Epidermal melanocyte (primary cell): ENCODE results near the gene PPP1R16B.

Source experiments
- DNase-seq: peaks from one replicate; pipeline ENCODE4 v3.0.0; 2011; ENCODE audit warnings: low spot score; ENCODE audit not compliant: insufficient read length

Gene PPP1R16B

DNA sequence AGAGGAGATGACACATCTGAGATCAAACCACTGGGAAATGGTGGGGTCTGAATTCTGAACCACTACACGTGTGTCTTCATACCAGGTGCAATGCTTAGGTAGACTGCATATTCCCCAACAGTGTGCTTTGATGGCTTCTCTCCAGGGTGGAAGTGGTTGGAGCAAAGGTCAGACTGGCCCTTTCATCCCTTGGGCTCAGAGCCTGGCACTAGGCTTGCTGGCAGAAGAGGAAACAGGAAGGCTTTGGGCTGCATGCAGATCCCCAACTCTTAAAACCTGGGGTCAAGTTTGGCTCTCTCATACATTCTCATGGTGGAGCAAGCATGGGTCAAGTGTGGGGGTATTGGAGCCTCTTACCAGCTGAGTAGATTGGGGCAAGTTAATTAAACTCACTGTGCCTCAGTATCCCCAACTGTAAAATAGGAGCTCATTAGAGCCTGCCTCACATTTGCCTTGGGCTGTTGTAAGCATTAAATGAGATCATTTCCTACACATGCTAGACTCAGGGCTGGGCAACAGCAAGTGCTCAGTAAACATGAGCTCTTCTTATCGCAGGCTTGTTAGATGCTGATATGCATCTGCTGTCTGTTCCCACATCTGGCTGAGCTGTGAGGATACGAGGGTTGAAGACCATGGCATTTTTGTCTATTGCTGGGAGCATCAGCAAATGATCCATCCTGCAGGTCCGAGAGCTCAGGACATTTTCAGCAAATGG lies 69.1 kb downstream of the PPP1R16B start:
- DNase-seq, result no peak

DNA sequence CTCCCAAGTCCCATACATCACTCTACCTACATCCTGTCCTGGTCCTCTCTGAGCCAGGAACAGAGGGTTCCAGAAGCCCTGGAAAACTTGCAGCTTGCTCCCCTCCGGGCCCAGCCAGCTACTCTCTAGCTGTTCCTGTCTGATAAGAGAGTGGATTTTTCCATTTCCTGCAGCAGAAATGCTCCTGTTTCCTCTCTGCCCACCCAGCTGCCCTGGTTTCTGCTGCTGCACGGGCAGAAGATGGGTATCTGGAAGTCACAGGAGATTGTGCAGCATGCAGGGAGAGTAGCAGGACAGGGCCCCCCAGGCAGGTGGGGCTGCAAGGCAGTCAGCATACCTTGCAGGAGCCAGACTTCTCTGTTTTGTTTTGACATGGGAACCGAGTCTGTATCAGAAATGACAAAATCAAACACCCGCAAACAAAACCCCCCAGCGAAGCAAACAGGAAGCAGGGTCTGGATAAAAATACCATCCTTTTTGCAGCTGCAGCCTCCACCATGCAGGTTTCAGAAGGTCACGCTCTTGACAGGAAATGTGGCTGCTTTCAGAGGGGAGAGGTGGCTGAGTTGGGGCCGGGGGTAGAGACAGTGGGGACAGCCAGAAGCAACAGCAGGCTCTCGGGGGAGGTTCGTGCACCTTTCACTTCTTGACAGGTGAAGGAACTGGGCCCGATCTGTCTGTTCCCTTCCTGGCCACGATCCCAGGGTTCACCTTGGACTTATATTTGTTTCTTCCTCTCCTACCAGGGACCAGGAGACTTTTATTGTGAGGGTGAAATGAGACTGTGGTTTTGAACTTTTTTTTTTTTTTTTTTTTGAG lies 69.9 kb downstream of the PPP1R16B start:
- no peak for DNase-seq

DNA sequence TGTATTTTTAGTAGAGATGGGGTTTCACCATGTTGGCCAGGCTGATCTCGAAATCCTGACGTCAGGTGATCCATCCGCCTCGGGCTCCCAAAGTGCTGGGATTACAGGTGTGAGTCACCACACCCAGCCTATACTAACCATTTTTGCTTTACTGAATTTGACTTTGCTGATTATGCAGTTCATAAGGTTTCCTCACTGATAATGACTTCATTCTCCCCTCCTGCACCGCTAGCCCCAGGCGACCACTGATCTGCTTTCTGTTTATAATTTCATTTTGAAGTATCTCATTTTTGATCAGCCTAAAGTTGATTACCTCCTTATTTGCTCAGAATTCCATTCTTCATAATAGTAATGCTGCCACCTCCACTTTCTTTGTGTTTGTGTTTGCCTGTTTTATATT lies 72.0 kb downstream of the PPP1R16B start:
- DNase-seq, result no peak

DNA sequence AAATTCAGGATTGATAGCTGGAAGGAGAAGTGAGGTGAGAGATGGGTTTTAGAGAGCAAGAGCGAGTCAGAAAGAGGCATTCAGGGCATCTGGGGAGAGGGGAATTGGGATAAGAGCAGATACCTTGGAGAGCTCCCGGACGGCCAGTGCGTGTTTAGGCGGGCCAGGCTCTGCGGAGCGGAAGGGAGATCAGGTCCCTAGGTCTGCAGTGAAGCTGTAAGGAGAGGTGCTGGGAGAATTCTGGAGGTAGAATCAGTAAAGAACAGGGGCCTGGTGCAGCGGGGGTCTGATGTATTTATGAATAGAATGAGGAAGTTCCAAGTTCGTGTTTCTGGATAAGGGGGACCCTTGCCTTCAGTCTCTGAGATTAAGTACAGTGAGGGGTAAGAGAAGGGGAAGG lies 73.4 kb downstream of the PPP1R16B start:
- DNase-seq, result no peak

DNA sequence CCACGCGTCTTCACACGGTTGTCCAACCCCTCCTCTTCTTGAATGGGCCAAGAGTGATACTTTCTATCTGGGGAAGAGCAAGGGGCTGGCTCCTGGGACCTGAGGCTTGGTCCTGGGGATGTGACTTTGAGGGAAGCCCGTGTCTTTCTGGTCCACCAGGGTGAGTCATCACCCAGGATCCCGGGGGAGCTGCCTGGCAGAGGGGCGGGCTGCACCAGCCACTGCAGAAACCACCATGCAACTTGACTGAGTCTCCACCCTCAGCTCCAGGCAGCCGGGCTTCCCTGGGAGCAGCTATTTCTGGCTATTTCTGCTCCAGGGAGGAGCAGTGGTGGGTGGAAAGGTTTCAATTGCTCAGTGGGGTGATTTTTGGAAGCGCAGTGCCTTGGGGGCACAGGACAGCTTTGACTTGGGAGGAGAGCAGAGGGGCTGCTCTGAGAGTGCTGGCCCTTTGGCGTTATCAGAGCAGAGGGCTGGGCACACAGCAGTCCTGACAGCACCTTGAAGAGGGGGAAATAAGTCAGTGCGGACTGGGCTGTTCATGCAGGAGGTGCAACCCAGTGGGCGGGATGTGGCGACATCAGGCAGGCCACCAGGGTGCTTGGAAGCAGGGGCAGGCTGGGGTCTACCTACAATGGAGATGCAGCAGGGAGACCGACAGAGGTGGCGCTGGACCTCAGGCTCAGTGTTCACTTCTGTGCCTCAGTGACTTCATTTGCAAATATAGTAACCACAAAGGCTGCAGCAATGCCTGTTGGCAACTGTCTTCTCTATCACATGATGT lies 75.6 kb downstream of the PPP1R16B start:
- DNase-seq, result no peak

DNA sequence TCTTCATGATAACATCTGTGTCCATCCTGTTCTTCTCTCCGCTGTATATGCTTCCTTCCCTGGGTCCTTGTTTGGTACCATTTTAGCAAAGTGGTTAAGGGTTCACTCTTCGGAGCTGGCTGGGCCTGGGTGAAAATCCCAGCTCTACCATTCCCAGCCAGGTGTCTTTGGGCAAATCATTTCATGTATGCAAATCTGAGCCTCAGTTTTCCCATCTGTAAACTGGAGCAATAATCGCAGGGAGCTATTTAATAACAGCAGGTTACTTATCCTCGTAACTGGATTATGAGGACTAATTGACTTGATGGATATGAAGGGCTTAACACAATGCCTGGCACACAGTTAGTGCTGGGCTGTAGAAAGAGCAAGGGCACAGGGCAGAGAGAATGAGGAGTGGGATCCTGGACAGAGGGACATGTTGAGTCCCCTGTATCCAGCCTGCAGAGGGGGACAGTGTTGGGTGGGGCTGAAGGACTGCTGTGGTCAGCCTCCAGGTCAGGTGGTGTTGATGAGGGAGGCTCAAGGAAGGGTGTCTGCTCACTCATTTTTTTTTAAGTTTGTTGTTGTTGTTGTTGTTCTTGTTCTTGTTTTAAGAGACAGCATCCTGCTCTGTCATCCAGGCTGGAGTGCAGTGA lies 76.4 kb downstream of the PPP1R16B start:
- DNase-seq, result no peak

DNA sequence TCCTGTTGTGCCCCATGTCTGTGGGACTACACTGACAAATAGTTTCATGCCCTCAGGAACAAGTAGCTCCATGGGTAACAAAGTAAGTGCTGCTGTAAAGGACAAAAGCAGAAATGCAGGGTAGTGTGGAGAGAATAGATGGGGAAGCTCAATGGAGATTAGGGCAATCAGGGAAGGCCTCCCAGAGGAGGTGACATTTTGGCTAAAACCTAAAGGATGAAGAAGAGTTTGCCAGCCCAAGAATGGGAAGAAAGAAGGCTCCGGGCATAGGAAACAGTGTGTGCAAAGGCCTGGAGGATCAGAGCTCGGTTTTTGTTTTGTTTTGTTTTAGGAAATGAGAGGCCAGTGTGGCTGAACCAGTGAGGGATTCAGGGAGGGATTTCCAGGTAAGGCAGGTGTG lies 77.1 kb downstream of the PPP1R16B start:
- no peak for DNase-seq

DNA sequence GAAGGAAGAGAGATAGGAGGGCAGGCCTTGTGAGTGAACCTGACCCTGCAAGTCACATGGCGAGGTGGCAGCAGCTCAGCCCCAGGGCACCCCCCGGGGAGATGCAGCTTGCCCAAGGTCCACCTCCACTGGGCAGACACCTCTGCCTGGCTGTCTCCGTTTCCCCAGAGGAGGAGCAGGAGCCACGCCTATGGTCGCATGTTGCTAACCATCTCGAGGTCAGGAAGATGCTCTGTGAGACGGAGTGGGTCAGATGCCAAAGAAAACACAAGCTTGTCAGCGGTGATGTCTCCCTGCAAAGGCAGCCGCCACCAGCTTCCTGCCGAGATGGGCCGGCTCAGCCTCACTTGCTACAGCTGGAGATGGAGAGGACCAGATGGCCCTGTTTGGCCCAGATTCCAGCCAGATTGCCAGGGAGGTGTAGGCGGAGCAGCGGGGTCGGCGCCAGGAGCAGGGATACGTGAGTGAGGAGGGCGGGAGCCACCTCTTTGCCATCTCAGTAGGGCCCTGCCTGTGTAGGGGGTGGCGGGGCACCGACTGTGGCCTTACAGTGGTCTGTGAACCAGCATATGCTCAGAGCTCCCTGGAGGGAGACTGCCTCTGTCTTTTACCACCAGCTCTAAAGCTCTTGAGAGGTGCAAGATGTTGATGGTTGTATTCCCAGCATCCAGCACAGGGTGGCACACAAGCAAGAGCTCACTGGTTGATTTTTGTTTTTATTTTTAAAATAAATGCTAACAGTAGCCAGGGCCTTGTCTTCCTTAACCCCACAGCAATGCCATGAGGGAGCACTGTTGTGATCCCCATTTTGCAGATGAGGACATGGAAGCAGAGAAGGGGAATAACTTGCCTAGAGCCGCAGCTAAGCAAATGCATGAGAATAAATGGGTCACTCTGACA lies 77.8 kb downstream of the PPP1R16B start:
- DNase-seq, result no peak

DNA sequence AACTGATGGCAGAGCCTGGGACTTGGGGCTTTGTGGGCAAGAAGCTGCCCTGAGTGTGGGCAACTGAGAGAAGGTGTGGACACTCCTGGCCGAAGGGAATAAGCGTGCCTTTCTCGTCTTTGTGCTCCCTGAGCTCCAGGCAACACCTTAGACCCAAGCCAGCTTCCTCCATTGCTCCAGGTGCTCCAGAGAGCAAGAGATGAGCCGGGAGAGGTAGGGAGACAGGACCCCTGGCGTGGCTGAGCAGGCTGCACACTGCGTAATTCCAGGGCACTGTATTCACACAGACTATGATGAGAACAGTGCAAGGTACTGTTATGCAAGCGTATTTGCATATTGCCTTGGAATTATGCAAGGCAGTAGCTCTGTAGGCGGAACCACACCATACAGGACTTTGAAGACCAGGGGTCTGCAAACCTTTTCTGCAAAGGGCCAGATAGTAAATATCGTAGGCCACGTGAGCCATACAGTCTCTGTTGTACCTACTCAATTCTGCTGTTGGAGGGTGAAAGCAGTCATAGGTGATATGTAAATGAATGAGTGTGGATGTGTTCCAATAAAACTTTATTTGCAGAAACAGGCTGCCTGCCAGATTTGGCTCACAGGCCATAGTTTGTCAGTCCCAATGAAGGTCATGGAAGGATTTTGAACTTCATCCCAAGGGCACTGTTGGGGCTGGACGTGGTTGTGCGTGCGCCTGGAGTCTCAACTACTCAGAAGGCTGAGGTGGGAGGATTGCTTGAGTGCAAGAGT lies 78.7 kb downstream of the PPP1R16B start:
- no peak for DNase-seq

DNA sequence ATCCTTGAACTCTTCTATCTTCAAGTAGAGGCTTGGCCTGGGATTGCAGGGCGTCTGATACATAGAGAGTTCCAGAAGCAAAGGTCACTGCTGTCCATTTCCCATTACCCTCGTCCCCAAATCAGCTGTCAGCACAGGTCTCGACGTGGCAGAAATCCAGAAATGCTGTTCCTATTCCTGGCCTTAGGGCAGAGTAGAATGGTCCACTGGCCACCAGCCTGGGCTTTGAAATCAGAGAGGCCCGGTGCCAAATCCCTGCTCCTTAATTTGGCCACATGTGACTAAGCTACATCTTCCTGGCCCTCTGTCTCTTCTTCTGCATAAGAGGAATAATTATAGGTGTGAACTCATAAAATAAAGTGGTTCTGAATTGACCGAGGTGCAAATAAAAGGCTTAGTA lies 79.9 kb downstream of the PPP1R16B start:
- no peak for DNase-seq

DNA sequence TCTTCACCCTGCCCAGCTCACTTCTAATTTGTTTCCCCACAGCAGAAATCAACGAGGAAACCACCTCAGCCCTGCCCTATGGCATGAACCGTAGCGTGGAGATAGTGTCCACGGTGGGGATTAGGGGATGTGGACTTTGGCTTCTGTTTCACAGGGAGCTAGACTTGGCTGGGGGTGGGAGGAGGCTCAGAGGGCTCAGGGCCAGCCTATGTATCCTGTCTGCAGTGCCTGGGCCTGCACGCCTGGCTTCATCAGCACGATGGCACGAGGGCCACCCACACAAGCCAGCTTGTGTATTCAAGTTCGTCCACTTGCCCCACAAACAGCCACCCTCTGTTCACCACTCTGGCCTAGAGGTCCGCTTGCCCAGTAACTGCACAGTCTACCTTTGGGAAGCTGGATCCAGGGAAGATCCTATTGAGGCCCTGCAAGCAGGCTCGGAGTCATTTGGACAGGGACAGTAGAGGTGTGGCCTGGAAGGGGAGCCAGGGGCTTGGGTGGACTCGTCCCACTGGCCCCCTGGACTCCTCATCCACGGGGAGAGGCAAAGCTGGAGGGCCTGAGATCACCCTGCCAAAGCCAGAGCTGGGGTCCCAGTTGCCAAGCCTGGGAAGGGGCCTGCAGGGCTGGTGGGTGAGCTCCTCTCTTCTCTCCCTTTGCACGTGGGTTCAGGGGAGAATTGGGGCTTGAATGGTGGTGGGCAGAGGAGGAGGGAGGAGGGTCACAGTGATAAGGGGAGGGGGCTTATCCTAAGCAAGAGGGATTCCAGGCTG lies 82.7 kb downstream of the PPP1R16B start:
- no peak for DNase-seq

DNA sequence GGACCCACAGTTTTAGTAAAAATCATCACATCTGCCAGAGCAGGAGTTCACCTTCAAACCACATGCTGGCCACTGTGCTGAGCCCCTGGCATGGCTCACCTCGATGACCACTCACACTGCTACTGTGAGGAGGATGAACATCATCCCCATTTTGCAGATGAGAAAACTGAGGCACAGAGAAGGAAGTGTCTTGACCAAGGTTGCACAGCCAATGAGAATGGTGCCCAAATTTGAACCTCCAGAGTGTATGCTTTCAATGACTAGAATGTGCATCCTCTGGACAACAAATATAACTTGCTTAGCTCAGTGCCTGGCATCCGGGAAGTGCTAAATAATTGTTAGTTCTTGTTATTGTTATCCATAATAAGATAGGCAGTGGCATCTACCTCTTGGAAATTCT lies 83.6 kb downstream of the PPP1R16B start:
- no peak for DNase-seq

DNA sequence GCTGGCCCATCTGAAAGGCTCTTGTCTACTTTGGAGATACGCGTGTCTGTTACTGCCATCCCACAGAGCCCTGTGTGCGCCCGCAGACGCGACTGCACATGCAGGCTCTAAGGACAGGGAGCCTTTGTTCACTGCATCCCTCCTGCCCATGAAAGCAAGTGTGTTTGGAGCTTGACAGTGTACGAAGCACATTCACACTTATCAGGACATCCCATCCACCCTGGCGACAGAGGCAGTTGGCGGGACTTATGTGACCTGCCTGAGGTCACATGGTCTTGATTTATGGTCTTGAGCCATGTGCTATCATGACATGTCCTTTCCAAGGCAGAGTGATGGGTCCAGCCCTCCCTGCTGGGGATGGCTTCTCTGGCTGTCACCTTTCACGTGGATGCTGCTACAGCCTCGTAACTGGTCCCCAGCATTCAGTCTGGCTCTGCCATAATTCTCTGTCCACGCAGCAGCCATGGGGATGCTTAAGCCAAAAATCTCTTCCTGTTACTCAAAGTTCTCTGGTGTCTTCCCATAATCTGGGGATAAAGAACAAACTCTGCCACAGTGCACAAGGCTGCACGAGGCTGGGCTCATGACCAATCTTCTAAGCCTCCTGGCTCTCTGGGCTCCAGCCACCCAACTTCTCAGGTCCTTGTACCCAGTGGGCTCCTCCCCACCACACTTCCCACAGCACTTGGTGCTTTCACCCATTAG lies 84.4 kb downstream of the PPP1R16B start:
- no peak for DNase-seq

DNA sequence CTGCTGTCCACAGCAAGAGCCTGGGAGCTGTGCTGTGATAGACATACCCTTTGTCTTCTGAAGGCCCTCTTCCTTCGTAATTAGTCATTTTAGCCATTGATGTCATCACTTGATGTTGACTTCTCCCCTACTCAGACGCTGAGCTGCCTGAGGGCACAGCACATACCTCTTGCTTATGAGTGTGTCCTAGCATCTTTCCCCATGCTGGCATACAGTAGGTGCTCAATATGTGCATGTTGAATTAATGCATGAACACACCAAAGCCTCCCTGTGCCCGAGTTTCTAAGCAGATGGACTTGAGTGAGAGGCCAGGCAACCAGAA lies 85.0 kb downstream of the PPP1R16B start:
- no peak for DNase-seq

DNA sequence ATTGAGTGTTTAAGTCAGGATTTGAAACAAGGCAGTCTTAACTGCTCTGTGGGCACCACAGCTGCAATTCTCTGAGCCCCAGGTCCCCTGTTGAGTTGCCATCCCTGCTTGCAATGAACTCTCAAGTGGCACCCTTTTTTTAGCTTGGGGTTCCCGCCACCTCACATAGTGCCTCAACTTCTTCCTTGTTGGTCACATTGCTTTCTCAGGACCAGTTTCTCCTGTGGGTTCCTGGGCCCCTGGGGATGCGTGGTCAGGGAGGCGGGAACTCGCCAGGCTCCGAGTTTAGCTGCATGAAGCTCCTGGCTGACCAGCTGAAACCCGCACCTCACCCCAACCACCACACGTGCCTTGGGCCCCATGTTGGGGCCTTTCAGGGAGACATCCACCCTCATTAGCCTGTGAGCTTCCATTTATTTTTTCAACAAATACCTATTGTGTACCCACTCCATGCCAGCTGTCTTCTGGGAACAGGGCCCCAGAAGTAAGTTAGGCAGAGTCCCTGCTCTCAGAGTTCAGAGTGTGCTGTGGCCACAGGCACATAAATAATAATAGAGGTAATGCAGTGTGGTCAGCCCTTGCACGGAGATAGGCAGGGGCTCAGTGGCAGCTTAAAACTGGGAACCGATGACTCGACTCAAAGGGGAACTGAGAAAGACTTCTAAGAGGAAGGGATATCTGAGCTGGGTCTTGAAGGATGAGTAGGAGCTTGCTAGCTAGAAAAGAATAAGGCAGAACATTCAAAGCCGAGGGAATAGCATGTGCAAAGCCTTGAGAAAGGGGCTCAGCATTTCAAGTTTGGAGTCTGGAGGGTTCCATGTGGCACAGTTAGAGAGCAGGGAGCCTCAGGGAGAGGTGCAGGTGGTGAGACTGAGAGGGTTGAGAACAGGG lies 86.8 kb downstream of the PPP1R16B start:
- no peak for DNase-seq

DNA sequence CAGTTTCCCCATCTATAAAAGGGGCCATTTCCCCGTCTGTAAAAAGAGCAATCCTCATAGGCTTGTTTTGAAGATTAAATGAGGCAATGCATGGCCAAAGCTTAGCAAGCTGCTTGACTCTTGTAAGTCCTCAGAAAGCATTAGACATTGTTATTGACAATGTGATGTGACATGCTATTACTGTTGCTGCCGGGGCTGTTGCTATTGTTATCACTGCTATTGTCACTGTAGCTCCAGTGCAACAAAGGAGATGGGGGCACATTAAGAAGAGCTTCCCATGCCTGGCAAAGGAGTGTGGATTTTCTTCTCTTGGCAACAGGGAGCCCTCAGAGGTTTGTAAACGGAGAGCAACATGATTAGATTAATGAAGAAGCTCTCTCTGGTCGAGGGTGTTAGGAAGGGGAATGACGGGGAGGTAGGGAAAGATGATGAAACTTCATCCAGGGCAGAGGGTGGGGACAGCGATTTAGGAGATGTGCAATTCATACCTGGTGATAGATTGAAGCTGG lies 87.6 kb downstream of the PPP1R16B start:
- DNase-seq, result no peak

DNA sequence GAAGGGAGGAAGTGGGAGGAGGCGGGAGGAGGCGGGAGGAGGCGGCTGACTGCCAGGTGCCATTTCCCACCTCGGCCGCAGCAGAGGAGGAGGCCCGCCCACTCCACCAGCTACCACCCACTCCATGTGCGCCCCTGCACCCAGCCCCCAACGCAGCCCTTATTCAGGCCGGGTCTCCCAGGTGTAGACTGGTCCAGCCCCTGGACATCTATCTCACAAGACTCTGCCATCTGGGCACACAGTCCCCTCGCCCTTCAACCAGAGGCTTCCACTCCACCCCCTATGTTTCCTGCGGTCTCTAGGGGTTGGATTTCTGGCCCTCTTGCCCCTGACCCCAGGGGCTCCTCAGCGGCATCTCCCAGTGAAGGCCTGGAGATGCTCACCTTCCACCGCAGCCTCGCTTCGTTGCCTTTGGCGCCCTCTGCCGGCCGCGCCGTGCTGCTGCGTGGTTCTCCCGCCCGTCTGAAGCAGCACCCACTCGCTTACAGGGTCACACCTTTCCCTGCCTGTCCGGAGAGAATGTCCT lies 88.1 kb downstream of the PPP1R16B start:
- peak; percentile 49 for DNase-seq
